HUES48 (cell line): Measurements from ENCODE around the gene HOXB3.

Experiments
- H3K27ac ChIP-seq: one replicate; pipeline ENCODE4 v1.7.0; 2013; ENCODE audit warnings: low read depth, low read length, inconsistent platforms
- H3K27me3 ChIP-seq: 2 replicates; pipeline ENCODE4 v1.6.1; 2013; ENCODE audit warnings: mild to moderate bottlenecking, low read length; ENCODE audit not compliant: control insufficient read depth, insufficient read depth
- H3K36me3 ChIP-seq: 2 replicates; pipeline ENCODE4 v1.6.1; 2013; ENCODE audit warnings: low read length; ENCODE audit not compliant: control insufficient read depth, insufficient read depth
- H3K4me1 ChIP-seq: 2 replicates; pipeline ENCODE4 v1.6.1; 2013; ENCODE audit warnings: mild to moderate bottlenecking, low read length; ENCODE audit not compliant: control insufficient read depth, insufficient read depth
- H3K4me3 ChIP-seq: 2 replicates; pipeline ENCODE4 v1.5.1; 2013; ENCODE audit warnings: mild to moderate bottlenecking, low read depth, low read length
- H3K9ac ChIP-seq: 2 replicates; pipeline ENCODE4 v1.6.1; 2013; ENCODE audit warnings: mild to moderate bottlenecking, low read depth, low read length, moderate library complexity
- H3K9me3 ChIP-seq: 2 replicates; pipeline ENCODE4 v1.6.1; 2013; ENCODE audit warnings: low read length; ENCODE audit not compliant: control insufficient read depth, insufficient read depth

The HOXB3 gene

DNA sequence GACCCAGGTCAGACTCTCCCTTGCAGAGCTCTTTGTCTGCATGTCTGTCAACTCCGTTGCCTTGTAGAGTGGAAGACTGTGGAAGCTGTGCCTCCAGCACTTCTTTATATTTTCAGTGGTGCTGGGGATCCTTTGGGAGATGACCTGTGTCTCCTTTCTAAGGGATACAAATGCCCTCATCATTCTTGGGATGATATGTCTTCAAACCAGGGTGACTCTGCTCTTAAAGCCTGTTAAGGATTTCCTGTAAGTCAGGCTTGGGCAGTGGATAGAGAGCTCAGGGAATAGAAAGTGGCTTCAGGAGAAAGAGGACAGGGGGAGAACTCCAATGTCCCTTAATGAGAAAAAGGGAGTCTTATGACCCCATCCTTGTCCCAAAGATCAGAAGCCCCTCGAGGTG lies 1.5 kb downstream of the HOXB3 start:
- 0 out of 2 replicates have a peak, but pooled peaks cover 2% of the 10 kb centered on the region for H3K4me1 ChIP-seq
- H3K9me3 ChIP-seq = no peaks in the 10 kb centered on the region
- no peak overlapping the region for H3K9ac ChIP-seq
- H3K27me3 ChIP-seq = peaks cover 100% of the 10 kb centered on the region
- no peak overlapping the region for H3K27ac ChIP-seq
- H3K4me3 ChIP-seq = no peak overlapping the region
- no peaks in the 10 kb centered on the region for H3K36me3 ChIP-seq

DNA sequence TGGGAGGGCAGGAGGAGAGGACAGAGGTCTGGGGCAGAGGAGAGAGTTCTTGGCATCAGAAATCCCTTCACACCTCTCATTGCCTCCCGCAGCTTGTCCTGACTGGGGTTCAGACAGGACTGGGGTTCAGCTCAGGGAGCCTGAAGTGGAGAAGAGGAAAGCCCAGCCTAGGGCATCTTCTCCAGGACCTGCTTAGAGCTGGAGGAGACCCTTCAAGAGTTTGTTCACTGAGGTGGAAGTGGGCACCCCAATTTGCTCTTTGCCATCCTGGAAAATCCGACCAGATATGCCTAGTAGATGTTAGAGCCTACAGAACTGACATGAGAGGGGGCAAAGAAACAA lies 2.0 kb downstream of the HOXB3 start:
- H3K4me3 ChIP-seq = no peak overlapping the region
- H3K9me3 ChIP-seq = no peaks in the 10 kb centered on the region
- H3K27me3 ChIP-seq = peaks cover 100% of the 10 kb centered on the region
- H3K4me1 ChIP-seq = no peaks in the 10 kb centered on the region
- no peaks in the 10 kb centered on the region for H3K36me3 ChIP-seq
- no peak overlapping the region for H3K9ac ChIP-seq
- H3K27ac ChIP-seq = no peak overlapping the region

DNA sequence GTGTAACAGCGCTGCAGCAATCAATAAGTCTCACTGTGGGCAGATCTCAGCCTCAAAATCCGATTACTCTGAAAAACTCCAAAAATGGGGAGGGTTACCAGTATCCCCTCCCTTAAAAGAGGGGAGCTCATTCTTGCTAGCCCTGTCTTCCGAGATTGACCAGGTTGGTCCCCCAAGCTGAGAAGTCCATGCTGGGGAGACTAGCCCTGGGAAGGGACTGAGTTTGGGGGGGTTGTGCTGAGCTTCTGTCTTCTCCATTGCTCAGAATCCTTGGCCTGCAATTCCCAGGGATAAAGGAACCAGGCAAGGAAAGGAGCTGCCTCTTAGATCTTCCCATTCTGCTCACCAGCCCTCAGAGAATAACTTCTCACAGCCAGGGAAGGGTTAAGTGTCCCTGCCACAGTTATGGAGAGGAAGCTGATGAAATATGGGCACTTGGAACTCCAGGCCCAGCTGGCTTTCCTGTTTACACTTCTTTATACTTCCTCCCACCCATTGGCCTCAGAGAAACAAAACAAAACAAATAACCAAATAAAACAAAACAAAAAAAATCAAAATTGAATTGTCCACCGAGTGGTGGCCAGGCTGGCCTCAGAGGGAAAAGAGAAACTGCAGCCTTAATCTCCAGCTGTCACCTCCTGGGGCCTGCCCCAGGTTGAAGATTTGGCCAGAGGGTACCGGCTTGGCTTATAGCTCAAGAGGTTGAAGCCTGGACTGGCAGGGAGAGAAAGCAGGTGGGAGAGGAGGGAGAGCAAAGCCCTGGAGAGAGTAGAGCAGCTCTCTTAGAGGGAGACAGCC lies 2.6 kb downstream of the HOXB3 start:
- no peak overlapping the region for H3K9ac ChIP-seq
- peaks cover 100% of the 10 kb centered on the region for H3K27me3 ChIP-seq
- no peak overlapping the region for H3K4me3 ChIP-seq
- H3K9me3 ChIP-seq = no peaks in the 10 kb centered on the region
- H3K27ac ChIP-seq = no peak overlapping the region
- no peaks in the 10 kb centered on the region for H3K36me3 ChIP-seq
- no peaks in the 10 kb centered on the region for H3K4me1 ChIP-seq

DNA sequence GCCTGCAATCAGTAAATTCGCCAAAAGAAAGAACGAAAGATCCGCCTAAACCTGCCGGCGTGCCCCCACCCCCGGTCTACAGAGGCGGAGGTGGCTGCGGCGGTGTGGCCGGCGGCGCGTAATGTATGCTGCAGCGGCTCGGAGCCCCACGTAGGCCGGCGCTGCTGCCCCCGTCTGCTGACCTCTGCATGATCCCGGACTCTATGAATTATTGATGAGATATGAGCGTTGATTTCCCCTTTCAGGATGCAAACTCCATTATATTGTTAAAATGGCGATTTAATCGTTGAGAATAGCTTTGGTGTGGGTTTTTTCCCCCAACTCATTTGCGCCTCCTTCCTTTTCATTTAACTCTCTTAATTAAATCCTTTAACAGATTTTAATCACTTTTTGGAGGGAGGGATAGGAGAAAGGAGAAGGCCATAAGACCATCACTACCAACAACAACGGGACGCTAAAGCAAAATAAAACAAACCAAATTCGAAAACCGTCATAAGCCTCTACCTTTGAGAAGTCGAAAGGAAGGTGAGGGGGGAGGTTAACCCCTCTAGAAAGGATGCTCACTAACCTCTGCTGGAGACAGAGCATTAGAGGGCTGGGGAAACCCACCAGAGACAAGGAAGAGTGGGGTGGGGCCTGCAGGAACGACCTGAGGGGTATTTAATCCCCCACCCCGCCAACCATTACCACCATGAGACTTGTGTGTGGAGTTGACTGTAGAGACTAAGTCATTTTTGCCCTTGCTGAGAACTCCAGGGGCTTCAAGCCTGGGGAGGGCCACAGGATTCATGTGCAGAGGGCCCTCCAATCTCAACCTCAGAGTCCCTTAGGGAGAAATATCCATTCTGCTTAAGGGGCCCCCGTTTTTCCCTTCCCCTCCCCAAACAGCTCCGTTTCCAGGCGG lies 3.4 kb downstream of the HOXB3 start:
- Histone ChIP-seq H3K9me3 (no peaks in the 10 kb centered on the region), H3K27ac (no peak overlapping the region), H3K4me3 (no peak overlapping the region), H3K36me3 (no peaks in the 10 kb centered on the region), H3K4me1 (no peaks in the 10 kb centered on the region), H3K9ac (no peak overlapping the region), H3K27me3 (peaks cover 100% of the 10 kb centered on the region)

DNA sequence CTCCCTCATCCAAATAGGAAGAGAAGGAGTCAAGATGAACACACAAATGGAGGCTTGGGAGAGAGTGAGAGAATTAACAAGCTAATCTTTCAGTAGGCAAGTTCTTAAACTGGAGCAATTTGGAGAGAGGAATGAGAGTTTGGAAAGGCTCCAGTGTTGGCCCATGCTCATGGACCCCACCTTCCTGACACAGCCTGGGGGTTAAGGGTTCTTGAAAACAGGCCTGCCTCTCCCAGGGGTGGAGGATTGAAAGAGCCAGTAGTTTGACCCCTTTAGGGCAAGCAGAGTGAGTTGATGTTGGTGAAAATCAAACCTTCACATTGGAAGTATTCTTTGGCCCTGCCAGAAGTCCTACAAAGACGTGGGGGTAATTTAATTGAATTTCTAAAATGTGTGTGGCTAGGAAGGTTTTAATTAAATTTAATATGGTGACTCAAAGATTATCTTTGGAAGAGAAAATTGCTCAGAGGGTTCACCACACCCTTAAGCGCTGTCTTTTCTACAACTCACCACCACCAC lies 5.8 kb downstream of the HOXB3 start:
- H3K4me3 ChIP-seq = no peak overlapping the region
- H3K27me3 ChIP-seq = peaks cover 100% of the 10 kb centered on the region
- no peaks in the 10 kb centered on the region for H3K4me1 ChIP-seq

DNA sequence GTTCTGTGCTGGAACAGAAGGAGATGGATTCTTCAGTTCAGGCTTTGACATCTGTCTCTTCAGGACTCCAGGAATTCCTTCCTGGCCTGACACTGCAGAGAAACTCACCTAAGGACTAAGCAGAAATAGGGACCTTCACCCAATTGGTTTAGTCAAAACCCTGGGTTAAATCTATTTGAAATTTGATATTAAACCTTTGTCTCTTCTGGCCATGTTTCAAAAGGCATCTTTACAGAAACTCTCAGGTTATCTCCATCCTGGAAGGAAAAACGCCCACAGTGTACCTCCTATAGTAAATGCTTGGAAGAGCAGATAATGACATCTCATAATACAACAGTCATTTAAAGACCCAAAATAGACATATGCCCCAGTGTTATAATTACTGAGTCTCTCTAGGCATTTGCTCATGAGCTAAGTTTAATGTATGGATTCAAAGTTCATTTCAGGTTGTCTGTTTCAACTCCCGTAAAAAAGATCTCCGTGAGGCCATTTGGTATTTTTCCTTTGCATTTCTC lies 6.3 kb downstream of the HOXB3 start:
- peaks cover 100% of the 10 kb centered on the region for H3K27me3 ChIP-seq
- no peaks in the 10 kb centered on the region for H3K36me3 ChIP-seq
- H3K9me3 ChIP-seq = no peaks in the 10 kb centered on the region
- no peak overlapping the region for H3K4me3 ChIP-seq
- no peak overlapping the region for H3K9ac ChIP-seq
- no peak overlapping the region for H3K27ac ChIP-seq
- H3K4me1 ChIP-seq = no peaks in the 10 kb centered on the region

More for the DNA sequence above, 5.8 kb downstream of the HOXB3 start:
- H3K9me3 ChIP-seq = no peaks in the 10 kb centered on the region
- H3K9ac ChIP-seq = no peak overlapping the region
- no peaks in the 10 kb centered on the region for H3K36me3 ChIP-seq
- no peak overlapping the region for H3K27ac ChIP-seq

DNA sequence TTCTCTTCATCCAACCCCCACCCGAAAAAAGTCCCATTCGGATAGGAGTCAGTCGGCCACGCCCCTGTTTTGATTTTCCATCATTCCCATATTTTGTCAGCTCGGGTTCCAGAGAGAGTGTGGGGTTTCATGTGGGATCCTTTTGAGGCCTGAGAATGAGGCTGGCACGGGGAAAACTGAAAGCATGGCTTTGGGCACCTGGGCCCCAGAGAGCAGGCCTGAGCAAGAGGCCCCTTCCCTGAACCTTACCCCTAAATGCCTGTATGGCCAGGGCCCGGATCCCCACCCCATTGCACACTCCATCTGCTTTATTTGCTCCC lies 7.3 kb downstream of the HOXB3 start:
- no peaks in the 10 kb centered on the region for H3K36me3 ChIP-seq
- peaks cover 100% of the 10 kb centered on the region for H3K27me3 ChIP-seq
- H3K9ac ChIP-seq = no peak overlapping the region
- H3K4me3 ChIP-seq = no peak overlapping the region
- no peaks in the 10 kb centered on the region for H3K9me3 ChIP-seq
- no peaks in the 10 kb centered on the region for H3K4me1 ChIP-seq
- no peak overlapping the region for H3K27ac ChIP-seq

DNA sequence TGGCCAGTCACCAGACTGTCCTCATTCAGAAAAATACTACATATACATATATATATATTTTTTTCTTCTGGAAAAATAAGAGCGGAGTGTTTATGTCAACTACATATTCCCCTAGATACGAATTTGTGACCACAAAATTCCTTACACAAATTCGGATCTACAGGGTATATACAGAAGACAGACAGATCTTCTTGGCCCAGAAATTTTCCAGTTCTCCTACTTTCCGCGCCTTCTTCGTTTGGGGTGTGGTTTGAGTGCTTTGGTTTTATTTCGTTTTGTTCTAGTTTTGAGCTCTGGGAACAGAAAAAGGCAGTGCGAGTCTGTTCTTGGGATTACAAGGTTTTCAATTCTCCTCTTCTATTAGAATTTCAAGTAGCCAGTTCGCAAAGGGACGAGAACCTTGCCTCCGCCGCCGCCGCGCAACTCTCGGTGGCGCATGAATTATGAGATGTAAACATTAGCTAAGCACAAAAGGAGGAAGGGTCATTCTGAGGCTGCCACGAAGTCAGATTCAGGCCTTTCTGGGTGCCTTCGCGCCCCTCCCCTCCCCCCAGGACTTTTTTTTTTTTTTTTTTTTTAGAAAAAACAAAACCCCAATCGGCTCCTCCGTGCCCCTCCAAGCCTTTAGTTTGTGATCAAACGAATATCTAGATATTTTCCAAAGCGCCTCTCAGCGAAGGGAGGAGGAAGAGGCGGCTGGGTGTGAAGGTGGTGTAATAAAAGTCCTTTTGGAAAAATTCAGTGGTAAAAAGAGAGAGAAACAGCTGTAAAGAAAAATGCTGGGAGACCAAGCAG lies 10.1 kb downstream of the HOXB3 start:
- Histone ChIP-seq H3K9ac (no peak overlapping the region), H3K27me3 (peaks cover 100% of the 10 kb centered on the region), H3K36me3 (no peaks in the 10 kb centered on the region), H3K4me1 (no peaks in the 10 kb centered on the region), H3K9me3 (no peaks in the 10 kb centered on the region), H3K27ac (no peak overlapping the region), H3K4me3 (no peak overlapping the region)

DNA sequence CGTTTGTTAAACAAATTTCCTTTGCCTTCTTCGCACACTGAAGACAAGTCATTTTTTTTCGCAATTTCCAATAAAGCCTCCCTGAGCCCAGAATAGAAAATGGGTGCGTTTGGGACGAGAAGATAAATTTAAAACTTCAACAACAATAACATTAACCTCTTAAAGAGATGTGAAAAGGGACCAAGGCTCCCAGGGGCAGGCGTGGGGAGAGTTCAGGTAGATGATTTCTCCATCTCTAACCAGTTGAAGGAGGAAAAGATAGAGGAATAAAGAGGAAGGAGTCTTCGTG lies 10.6 kb downstream of the HOXB3 start:
- Histone ChIP-seq H3K27ac (no peak overlapping the region), H3K36me3 (no peaks in the 10 kb centered on the region), H3K27me3 (peaks cover 100% of the 10 kb centered on the region), H3K4me1 (no peaks in the 10 kb centered on the region), H3K9me3 (no peaks in the 10 kb centered on the region), H3K9ac (no peak overlapping the region), H3K4me3 (no peak overlapping the region)

DNA sequence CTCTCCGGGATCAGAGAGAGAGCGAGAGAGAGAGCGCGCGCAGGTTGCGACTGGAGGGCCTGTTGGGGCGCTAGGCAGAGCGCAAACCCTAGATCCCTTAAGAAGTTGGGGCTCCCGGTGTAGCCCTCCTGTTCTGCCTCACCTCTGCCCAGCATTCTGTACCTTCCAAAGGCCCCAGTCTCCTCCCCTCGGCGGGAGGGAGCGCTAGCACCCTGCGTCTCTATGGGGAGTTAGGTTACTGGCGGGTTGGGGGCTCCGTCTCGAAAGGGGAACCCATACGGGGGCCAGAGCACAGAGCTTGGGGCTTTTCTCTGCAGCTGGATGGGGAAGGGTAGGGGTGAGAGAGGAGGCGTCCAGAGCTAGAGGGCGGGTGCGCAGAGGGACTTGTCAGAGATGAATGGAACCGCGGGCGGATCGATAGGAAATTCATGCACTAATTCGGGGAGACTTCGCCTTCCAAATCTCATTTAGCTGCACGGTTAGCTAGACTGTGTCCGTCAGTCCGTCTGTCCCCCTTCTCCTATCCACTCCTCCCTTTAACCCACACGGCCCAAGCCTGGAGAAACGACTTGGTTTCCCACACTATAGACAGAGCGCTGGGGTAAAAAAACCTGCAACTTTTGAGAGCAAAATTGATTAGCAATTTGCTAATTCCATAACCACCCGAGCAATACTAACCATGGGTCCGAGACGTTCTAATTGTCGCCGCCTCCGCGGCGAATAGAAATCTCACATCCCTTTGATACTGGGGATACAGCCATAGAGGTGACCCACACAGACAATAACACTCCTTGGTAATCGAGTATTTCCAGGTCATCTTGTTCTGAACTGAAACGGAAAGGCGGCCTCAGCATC lies 11.2 kb downstream of the HOXB3 start:
- Histone ChIP-seq H3K36me3 (no peaks in the 10 kb centered on the region), H3K27ac (no peak overlapping the region), H3K4me3 (peak overlapping the region; percentile 31; the same call in 1 of the 2 replicates), H3K9me3 (no peaks in the 10 kb centered on the region), H3K4me1 (peaks cover 6% of the 10 kb centered on the region; the same call in 1 of the 2 replicates), H3K27me3 (peaks cover 100% of the 10 kb centered on the region), H3K9ac (no peak overlapping the region)
